GM12864 (cell line): Measurements from ENCODE around the gene SLC22A2.
"Not testable (repeated sequence)": the region's sequence is repeated elsewhere in the genome, so short reads cannot be mapped to it uniquely, and the experiment has no call there.

ENCODE experiments used
- DNase-seq: peaks from one replicate; pipeline ENCODE4 v3.0.0-alpha.2; 2011; ENCODE audit warnings: low read depth
- H3K4me3 ChIP-seq: 2 replicates; pipeline ENCODE4 v1.5.1; 2011; ENCODE audit warnings: mild to moderate bottlenecking, low read depth, low read length, control low read depth
- CTCF ChIP-seq: IDR thresholded peaks from 2 replicates; pipeline ENCODE4 v1.5.1; 2011; ENCODE audit warnings: low read depth, mild to moderate bottlenecking, moderate library complexity, low read length, control low read depth, inconsistent platforms; ENCODE audit errors: missing control alignments

Gene SLC22A2

GRCh38 chr6:160238761-160239751, 19.6 kb downstream of the SLC22A2 start:
- no peak for DNase-seq
- no peak for TF ChIP-seq CTCF
- no peak overlapping the region for H3K4me3 ChIP-seq

GRCh38 chr6:160238278-160238711, 20.3 kb downstream of the SLC22A2 start:
- no peak for TF ChIP-seq CTCF
- no peak for DNase-seq
- no peak overlapping the region for H3K4me3 ChIP-seq

GRCh38 chr6:160237597-160238275, 20.9 kb downstream of the SLC22A2 start:
- not testable (repeated sequence) for DNase-seq

GRCh38 chr6:160236235-160236872, 22.3 kb downstream of the SLC22A2 start:
- H3K4me3 ChIP-seq, DNase-seq: not testable (repeated sequence)

More at GRCh38 chr6:160237597-160238275, 20.9 kb downstream of the SLC22A2 start:
- not testable (repeated sequence) for H3K4me3 ChIP-seq

- not testable (repeated sequence) for DNase-seq, H3K4me3 ChIP-seq
These were observed 24.5 kb downstream of the SLC22A2 start for GRCh38 chr6:160233950-160234640.

GRCh38 chr6:160227769-160228161, 30.9 kb downstream of the SLC22A2 start:
- no peak for TF ChIP-seq CTCF
- H3K4me3 ChIP-seq, result no peak overlapping the region
- DNase-seq, result no peak

- no peak for DNase-seq
- TF ChIP-seq CTCF, result no peak
- no peak overlapping the region for H3K4me3 ChIP-seq
These were observed 31.4 kb downstream of the SLC22A2 start for GRCh38 chr6:160227038-160227768.
